Measurements from ENCODE around the gene SLC40A1.

SLC40A1 gene

GRCh38 chr2:189569295-189569910 lies 11.2 kb downstream of the SLC40A1 start:
- TF ChIP-seq REST (IDR thresholded peaks at IDR 0.05; ENCODE audit: insufficient read depth in 1 of 2, low read depth in 2 of 2, low read length in 2 of 2) (no peak), FOXP2 (optimal IDR thresholded peaks at IDR 0.05; ENCODE audit: borderline replicate concordance, extremely low read depth, extremely low read length, insufficient read depth) (no peak), SIN3A (IDR thresholded peaks at IDR 0.05; ENCODE audit: borderline replicate concordance, insufficient read depth, low read length) (no peak), POLR2AphosphoS5 (IDR thresholded peaks at IDR 0.05; ENCODE audit: low read depth, low read length) (no peak), TAF1 (IDR thresholded peaks at IDR 0.05; ENCODE audit: borderline replicate concordance, insufficient read depth, low read length) (no peak)

- TF ChIP-seq POLR2AphosphoS5 (IDR thresholded peaks at IDR 0.05; ENCODE audit: low read depth, low read length) (no peak), TAF1 (IDR thresholded peaks at IDR 0.05; ENCODE audit: borderline replicate concordance, insufficient read depth, low read length) (no peak), FOXP2 (optimal IDR thresholded peaks at IDR 0.05; ENCODE audit: borderline replicate concordance, extremely low read depth, extremely low read length, insufficient read depth) (no peak), REST (IDR thresholded peaks at IDR 0.05; ENCODE audit: insufficient read depth in 1 of 2, low read depth in 2 of 2, low read length in 2 of 2) (no peak), SIN3A (IDR thresholded peaks at IDR 0.05; ENCODE audit: borderline replicate concordance, insufficient read depth, low read length) (no peak)
Observed at GRCh38 chr2:189566046-189566445, 14.5 kb downstream of the SLC40A1 start.

DNA sequence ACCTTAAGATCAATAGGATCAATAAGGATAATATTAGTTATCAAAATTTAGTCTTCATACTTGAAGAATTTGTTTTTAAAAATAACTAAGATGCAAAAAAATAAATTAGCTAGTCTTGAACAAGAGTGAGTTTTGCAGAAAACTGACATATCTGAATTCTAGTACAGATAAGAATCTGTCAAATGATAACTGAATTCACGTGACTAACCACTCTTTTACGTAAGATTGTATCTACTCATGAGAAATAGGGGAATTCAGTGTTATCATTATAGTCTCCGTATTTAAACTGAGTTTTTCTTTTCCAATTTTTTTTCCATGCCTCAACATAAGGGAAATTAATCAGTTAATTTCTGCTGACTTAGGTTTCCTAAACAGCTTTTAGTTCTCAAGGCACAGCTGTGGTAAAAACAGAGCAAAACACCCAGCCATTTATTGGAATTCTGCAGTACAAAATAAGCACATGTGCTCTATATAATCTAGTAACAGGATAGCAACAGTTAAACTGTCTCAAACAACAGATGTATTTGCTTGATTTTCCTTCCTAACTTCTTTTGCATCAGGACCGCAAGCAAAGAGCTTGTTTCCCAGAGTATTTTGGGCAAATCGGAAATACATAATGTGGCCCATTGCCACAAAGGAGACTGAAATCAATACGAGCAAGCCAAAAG lies 19.1 kb downstream of the SLC40A1 start:
- TF ChIP-seq POLR2AphosphoS5 (IDR thresholded peaks at IDR 0.05; ENCODE audit: low read depth, low read length) (no peak), TAF1 (IDR thresholded peaks at IDR 0.05; ENCODE audit: borderline replicate concordance, insufficient read depth, low read length) (no peak), SIN3A (IDR thresholded peaks at IDR 0.05; ENCODE audit: borderline replicate concordance, insufficient read depth, low read length) (no peak), FOXP2 (optimal IDR thresholded peaks at IDR 0.05; ENCODE audit: borderline replicate concordance, extremely low read depth, extremely low read length, insufficient read depth) (no peak), REST (IDR thresholded peaks at IDR 0.05; ENCODE audit: insufficient read depth in 1 of 2, low read depth in 2 of 2, low read length in 2 of 2) (no peak)

- no peak for TF ChIP-seq TAF1 (IDR thresholded peaks at IDR 0.05; ENCODE audit: borderline replicate concordance, insufficient read depth, low read length)
- TF ChIP-seq FOXP2 (optimal IDR thresholded peaks at IDR 0.05; ENCODE audit: borderline replicate concordance, extremely low read depth, extremely low read length, insufficient read depth) = no peak
Observed at GRCh38 chr2:189560273-189560586, 20.4 kb downstream of the SLC40A1 start.

- TF ChIP-seq TAF1 (IDR thresholded peaks at IDR 0.05; ENCODE audit: borderline replicate concordance, insufficient read depth, low read length) (no peak), REST (IDR thresholded peaks at IDR 0.05; ENCODE audit: insufficient read depth in 1 of 2, low read depth in 2 of 2, low read length in 2 of 2) (no peak), FOXP2 (optimal IDR thresholded peaks at IDR 0.05; ENCODE audit: borderline replicate concordance, extremely low read depth, extremely low read length, insufficient read depth) (no peak), SIN3A (IDR thresholded peaks at IDR 0.05; ENCODE audit: borderline replicate concordance, insufficient read depth, low read length) (no peak)
Observed at GRCh38 chr2:189559579-189560272, 20.9 kb downstream of the SLC40A1 start.
